ENCODE results near the gene ROPN1L.

Gene ROPN1L

GRCh38 chr5:10470669-10471068 is 29.0 kb downstream of the ROPN1L start:
- TF ChIP-seq CTCF (conservative IDR thresholded peaks at IDR 0.05; ENCODE audit: low read depth, low read length), result no peak
- no peak overlapping the region for H3K4me3 ChIP-seq (ENCODE audit: low read length)
- DNase-seq (ENCODE audit: low read depth), result no peak

- DNase-seq (ENCODE audit: low read depth), result no peak
- no peak for TF ChIP-seq CTCF (conservative IDR thresholded peaks at IDR 0.05; ENCODE audit: low read depth, low read length)
- no peak overlapping the region for H3K4me3 ChIP-seq (ENCODE audit: low read length)
These were observed 30.0 kb downstream of the ROPN1L start for GRCh38 chr5:10471677-10472076.

- no peak for TF ChIP-seq CTCF (conservative IDR thresholded peaks at IDR 0.05; ENCODE audit: low read depth, low read length)
- DNase-seq (ENCODE audit: low read depth), result no peak
- no peak overlapping the region for H3K4me3 ChIP-seq (ENCODE audit: low read length)
These were observed 32.9 kb downstream of the ROPN1L start for GRCh38 chr5:10474521-10475075.

GRCh38 chr5:10475931-10476676 is 34.4 kb downstream of the ROPN1L start:
- no peak for DNase-seq (ENCODE audit: low read depth)
- no peak for TF ChIP-seq CTCF (conservative IDR thresholded peaks at IDR 0.05; ENCODE audit: low read depth, low read length)
- no peak overlapping the region for H3K4me3 ChIP-seq (ENCODE audit: low read length)

- no peak overlapping the region for H3K4me3 ChIP-seq (ENCODE audit: low read length)
- DNase-seq (ENCODE audit: low read depth), result no peak
- TF ChIP-seq CTCF (conservative IDR thresholded peaks at IDR 0.05; ENCODE audit: low read depth, low read length), result no peak
These were observed 35.2 kb downstream of the ROPN1L start for GRCh38 chr5:10476878-10477277.

- no peak overlapping the region for H3K4me3 ChIP-seq (ENCODE audit: low read length)
- DNase-seq (ENCODE audit: low read depth), result no peak
- no peak for TF ChIP-seq CTCF (conservative IDR thresholded peaks at IDR 0.05; ENCODE audit: low read depth, low read length)
These were observed 36.3 kb downstream of the ROPN1L start for GRCh38 chr5:10477943-10478342.

GRCh38 chr5:10478436-10478835 is 36.8 kb downstream of the ROPN1L start:
- DNase-seq (ENCODE audit: low read depth), result no peak
- no peak overlapping the region for H3K4me3 ChIP-seq (ENCODE audit: low read length)
- TF ChIP-seq CTCF (conservative IDR thresholded peaks at IDR 0.05; ENCODE audit: low read depth, low read length), result no peak
